UCSD-AML1 (cell line): ENCODE results near the gene PTHLH.

Experiments used
- DNase-seq: peaks from one replicate; lab custom pipeline; 2025; ENCODE audit not compliant: unreplicated experiment; lab: John Stamatoyannopoulos, UW

The PTHLH gene

DNA sequence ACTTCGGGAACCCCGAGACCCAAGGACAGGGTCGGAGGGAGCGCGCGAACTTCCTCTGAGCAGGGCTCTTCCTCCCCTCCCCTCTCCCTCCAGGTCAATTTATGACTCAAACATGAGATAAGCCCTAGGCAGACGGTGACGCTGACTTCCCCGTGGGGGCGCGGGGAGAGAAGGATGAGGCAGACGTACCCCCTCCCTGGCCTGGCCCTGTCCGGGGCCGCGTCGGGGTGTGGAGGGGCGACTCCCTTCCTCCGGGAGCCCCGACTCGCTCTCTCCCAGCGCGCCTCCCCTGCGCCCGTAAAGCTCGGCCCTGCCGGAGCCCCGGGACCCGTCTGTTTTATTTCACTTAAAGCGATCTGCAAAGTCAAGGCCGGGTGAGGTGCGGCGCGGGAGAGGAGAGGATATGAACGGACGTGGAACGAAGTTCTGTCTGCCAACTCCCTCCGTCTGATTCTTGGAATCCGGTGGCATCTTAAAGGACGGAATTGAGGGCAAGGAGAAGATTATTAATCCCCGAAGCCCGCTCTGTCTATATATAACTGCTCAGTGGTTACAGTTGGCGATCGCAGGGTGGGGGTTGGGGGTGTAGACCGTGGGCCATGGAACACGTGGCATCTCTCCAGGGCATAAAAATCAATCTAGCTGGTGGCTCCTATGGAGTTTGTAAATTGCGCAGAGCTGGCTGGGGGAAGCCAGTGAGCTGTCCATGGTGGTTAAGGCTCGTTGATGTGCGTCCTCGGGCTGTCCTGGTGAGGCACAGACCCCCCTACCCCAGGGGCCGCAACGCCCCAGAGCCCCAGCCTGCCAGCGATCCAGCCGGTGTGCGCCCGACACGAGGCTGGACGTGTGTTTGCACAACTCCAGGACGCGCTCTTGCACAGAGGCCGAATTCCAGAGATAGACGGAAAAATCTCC is 2.9 kb upstream of the PTHLH start:
- no peak for DNase-seq

GRCh38 chr12:27974735-27975221 is 2.2 kb upstream of the PTHLH start:
- no peak for DNase-seq

DNA sequence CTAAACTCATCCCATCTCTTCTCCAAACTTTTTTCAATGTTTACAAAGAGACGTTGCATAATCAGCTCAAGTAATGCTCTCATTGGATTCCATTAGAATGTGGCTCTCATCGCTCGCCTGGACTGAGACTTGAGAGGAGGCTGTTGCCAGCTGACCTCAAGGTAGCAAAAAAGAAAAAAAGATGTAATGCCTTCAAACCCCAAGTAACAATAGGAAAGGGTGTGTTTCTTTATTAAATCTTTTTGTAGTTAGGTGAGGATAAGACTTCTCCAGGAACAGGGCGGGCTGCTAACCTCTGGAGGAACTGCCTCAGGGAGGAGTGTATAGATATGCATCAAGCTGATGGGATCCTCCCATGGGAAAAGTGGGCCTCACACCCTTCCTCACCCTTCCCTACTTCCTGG is 956 bp upstream of the PTHLH start:
- no peak for DNase-seq

- no peak for DNase-seq
These were observed 927 bp downstream of the PTHLH start for GRCh38 chr12:27971606-27972005.

GRCh38 chr12:27971121-27971489 is 1.4 kb downstream of the PTHLH start:
- DNase-seq: no peak

DNA sequence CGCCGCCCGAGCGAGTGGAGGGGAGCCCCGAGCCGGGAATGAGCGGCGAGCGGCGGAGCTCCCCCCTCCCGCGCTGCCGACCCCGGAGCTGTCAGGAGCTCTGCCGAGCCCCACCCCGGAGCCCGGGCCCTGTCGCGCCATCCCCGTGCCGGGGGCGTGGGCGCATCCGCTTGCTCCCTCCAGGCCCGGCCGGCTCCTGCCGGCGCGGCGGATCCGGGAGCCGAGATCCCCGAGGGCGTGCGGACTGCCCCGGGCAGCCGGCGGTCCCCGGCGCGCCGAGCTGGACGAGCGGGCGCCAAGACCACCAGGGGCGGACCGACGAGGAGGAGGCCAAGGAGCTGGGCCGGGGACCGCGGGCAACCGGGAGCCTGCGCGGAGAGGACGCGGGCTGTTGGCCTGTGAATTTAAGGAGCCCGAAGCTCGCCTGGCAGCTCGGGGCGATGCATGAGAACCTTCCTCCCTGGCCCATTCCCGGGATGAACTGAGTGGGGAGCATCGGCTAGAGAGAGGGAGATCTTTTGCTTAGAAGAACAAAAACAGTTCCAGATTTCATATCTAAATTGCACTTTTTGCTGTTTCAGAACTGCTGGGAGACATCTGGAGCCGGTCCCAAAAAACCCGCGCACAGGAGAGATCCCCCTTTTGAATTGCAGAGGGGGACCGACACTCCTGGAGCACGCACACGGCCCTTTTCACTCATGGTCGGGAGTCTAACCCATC is 2.0 kb downstream of the PTHLH start:
- DNase-seq: no peak

- DNase-seq: no peak
These were observed 2.7 kb downstream of the PTHLH start for GRCh38 chr12:27969624-27970400.

- no peak for DNase-seq
These were observed 3.4 kb downstream of the PTHLH start for GRCh38 chr12:27968972-27969623.

DNA sequence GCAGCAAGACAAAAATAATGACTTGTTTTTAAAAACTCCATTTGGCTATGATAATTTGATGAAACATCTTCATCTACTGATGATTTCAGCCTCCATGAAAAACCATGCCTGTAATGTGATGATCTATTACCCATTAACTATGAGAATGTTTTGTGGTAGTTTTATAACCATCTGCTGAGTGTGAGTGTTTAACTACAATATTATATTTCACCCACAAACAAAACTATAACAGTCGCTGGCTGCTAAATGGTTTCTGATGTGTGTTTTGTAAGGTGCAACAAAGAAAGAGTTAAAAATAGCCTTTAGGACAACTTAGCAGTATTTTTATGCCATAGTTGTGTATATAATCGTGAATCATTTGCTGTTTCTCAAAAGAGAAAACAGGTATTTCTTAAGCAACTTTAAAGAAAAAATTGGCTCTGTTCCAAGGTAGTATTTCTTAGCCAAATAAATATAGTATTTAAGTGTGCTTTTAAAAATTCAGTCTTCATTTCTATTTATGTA is 4.9 kb downstream of the PTHLH start:
- DNase-seq: no peak

- no peak for DNase-seq
These were observed 5.7 kb downstream of the PTHLH start for GRCh38 chr12:27966870-27967269.

- no peak for DNase-seq
These were observed 6.6 kb downstream of the PTHLH start for GRCh38 chr12:27965966-27966365.

DNA sequence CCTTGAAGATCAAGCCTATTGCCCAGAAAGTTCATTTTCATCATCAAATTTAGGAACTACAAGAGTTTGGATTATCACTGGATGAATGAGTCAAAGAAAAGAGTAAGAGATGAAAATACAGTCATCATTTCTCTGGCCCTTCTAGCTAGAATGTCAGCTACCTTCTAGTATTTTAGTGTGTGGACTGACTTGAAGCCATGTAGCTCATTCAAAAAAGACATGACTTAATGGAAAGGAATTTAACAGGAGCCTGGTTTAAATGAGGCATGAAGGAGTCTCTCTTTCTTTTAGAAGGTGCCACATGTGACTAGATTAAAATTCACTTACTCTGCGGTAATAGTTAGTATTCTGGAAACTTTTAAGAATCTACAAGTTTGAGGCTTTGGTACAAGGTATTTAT is 7.1 kb downstream of the PTHLH start:
- no peak for DNase-seq

GRCh38 chr12:27964123-27964522 is 8.4 kb downstream of the PTHLH start:
- DNase-seq: no peak

DNA sequence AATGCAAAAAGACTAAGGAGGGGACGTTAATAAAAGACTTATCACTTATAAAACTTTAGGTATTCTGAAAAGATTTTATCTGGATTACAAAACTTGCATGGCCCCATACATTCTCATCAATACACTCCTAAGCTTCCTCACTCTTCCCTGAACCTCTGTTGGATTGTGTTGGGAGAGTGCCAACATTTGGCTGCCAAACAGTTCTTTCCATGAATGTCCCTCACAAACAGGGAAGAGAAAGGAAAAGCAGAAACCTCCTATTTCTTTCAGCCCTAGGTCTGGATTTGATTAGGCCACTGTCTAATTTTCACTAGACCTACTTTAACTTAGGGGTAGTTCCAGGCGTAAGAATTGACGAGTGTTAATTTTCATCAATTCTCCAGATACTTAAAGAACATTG is 11.7 kb downstream of the PTHLH start:
- DNase-seq: no peak

DNA sequence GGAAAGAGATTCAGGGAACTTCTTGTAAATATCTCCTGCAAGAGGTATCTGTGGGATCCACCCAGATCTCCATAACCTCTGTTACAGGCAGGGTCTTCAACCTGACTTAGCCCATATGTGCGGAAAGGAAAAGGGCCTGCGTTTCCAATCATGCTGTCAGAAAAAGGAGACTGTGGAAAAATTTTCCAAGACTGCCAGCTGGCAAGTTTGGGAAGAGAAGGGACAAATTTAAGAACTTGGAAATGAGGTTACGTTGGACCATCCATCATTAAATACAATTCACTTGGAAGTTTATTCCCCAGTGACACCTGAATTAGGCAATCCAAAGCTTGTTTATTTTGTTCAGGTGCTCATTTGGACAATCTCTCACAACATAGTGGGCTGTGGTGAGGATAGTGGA is 13.9 kb downstream of the PTHLH start:
- no peak for DNase-seq

DNA sequence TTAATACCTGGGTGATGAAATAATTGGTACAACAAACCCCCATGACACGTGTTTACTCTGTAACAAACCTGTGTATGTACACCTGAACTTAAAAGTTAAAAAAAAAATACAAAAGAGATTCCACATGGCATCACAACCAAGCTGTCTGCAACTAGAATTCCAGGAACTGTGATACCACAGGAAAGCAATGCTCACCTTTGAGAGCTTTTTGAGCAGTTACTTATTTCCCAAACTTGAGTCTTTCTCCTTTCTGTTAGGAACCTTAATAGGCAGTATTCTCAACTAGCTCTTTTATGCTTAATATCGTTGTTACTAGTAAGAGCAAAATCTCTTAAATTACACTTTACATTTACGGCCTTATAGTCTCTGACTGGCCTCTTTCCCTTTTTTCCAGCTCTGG is 15.2 kb downstream of the PTHLH start:
- DNase-seq: no peak

DNA sequence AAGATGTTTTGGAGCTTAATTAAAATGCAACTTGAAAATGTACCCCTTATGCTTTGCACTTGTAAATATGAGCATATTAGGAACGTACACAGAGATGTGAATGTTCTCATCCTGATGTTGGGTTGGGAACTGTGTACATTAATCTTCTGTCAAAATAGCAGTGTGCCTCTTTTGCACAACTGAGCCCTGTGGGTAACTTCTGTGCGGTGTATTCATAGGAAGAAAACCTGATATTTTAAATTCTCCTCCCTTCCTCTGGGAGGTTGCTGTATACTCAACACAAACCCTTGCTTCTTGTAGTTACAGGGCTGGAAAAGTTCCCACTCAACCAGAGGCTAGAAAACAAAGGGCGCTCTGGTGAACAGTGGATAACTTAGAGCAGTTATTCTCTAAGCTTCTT is 18.7 kb downstream of the PTHLH start:
- no peak for DNase-seq

DNA sequence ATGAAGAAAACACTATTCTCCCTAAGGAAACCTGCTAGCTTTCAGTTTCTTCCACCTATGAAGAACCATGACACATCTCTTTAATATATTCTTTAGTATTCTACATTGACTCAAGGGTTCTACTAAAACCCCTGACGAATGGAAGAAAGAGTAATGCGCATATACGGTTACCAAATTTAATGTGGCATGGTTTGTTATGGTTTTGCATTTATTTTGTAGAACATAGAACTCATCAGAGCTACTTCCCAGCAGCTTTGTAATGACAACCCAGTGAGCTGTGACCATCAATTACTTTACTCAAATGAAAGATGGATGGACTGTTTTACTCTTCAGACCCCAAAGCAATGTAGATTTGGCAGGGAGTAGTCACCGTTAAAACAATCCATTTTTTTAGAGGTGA is 19.2 kb downstream of the PTHLH start:
- no peak for DNase-seq

- DNase-seq: no peak
These were observed 20.0 kb downstream of the PTHLH start for GRCh38 chr12:27952510-27952909.

DNA sequence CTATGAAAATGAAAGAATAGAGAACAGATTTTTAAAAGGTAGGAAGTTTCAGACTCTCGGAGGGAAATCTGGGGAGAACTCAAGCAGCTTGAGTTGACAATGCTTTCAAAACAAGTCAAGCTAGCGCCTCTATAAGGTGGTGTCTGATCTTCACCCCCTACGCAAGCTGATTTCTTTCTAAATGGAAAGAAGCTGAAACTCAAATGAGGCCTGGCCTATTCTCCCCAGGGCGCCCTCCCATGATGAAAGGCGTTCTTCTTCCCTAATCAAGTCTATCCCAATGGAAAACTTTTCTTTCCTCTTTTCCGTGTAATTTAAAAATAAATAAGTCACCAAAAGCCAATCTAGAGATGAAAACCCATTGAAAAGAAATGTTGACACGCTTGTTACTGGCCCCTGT is 20.6 kb downstream of the PTHLH start:
- DNase-seq: no peak

DNA sequence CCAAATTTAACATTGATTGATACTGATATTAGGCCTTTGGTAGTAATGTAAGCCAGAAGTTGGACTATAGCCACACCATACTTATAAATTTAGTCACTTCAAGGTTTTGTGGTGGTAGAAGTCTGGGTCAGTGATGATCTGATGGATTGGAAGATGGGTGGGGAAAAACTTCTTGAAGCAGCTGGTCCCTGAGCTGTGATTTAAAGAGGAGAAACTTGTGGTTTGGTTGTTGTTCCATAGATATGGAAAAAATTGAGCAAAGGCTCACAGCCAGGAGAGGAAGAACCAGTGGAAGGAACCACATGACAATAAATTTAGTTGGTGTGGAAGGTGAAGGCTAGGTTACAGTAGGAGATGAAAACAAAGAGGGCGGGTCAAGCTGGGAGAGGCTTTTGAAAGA is 26.1 kb downstream of the PTHLH start:
- no peak for DNase-seq
